Measurements from ENCODE around the gene SLC29A1.
A peak's percentile ranks its signal among the peaks of the same experiment; 100 is the strongest.

Gene SLC29A1

DNA sequence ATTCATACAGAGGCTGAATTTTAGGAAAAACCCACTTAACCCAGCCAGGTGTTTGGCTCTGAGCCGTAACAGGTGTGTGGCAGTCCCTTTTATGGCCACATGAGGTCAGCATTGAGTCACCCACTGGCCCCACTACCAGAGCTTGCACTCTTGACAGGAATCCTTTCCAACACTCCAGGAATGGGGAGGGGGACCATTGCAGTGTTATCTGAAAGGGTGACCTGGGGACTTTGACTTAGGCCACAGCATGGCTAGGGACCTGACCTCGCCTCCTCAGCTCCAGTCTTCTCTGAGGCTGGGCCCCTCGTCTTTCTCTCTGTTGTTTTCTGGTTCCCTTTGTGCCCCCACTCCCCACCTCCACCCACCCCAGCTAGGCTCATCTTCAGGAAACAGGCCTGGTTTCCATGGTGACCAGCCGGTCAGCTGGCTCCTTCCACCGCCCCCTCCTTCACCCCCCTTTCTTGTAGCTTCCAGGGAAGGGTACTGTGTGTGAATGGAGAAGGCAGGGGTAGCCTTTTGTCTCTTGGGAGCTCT, 44.8 kb downstream of the SLC29A1 start:
- peak; percentile 35 for DNase-seq (ENCODE audit: low read depth)

DNA sequence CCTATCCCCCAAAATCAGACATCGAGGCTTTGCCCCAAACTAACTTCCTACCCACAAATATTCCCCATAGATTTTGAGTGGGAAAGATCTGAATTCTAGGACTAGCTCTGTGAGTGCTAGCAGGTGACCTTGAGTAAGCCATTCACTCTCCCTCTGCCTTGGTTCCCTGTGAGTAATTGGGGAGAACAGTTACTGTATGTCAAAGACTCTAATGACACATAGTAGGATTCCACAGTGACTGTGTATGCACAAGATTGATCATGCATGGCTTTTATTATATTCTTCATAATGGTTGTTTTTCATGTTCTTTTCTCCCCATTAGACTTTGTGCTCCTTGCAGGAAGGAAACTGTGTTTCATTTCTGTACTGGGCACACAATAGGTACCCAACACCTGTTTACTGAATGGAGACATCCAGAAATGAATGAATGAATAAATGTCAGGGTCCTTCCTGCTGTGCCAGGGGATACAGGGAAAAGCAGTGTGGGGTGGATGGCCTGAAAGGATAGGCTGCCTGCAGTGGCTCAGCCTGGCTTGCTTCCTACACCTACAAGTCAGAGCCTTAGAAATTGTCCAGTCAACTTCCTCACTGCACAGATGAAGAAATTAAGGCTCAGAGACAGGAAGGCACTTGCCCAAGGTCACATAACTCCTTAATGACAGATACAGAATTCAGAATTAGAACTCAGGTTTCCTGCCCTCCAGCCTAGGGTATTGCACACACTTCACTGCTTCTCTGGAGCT, 46.0 kb downstream of the SLC29A1 start:
- DNase-seq (ENCODE audit: low read depth), result no peak

DNA sequence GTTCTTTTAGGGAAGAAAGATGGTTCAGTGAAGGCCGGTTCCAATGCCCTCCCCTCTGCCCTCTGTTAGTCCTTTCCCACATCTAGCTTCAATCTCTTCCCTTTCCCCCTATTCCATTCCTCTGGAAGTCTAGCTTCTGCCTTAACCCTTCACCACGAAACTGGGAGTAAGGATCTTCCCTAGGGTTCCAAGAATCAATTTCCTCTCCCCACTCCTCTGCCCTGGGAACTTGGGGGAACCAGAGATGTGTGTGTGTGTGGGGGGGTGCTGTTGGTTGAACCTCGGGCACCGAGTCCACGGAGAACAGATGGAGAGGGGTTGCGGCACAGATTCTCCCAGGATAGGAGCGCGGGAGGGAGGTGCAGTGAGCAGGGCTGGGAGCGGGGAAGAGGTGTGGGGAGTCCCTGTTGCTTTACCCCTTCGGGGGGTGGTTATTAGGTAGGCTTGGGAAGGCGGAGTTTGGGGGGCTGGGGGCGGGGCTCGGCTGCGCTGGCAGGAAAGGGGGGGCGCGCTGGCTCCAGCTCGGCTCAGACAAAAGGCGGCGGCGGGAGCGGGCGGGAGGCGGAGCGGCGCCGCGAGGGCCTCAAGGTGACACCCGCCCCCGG, 46.6 kb downstream of the SLC29A1 start, which contains the start of gene TMEM151B:
TMEM151B (plus strand) TSS at position 530 of the 605 bp plus-strand sequence. CDS start 293 bp downstream, outside the sequence.
- DNase-seq (ENCODE audit: low read depth), result no peak

DNA sequence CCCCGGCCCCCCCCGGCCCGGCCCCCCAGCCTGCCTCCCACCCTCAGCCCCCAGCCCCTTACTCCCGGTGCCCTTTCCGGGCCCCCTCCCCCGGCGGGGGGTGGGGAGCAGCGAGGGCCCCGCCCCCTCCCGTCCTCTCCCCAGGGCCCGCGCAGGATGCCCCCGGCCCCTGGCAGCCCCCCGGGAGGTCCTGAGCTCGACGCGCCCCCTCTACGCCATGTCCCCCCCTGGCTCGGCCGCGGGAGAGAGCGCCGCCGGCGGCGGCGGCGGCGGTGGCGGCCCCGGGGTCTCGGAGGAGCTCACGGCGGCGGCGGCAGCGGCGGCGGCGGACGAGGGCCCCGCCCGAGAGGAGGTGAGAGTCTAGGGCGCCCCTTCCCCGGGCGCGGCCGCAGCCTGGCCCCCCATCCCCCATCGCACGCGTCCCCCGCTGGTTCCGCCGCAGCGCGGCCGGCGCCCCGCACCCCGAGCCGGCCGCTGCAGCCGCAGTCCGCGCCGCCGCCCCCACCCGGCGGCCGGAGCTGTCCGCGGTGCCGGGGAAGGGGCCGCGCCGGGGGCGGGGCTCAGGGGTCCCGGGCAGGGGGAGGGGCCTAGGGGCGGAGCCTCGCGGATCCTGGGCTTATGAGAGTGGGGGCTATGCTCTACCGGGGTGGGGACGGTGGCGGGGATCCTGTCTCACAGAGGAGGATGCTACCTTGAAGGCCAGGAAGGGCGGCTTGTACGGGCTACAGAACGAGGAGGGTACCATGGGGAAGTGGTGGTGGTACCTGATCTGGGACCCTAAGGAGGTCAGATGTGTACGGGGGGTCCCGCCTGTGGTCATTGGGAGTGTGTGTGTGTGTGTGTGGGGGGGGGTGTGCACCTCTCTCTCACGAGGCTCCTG, 47.4 kb downstream of the SLC29A1 start:
- DNase-seq (ENCODE audit: low read depth), result no peak

DNA sequence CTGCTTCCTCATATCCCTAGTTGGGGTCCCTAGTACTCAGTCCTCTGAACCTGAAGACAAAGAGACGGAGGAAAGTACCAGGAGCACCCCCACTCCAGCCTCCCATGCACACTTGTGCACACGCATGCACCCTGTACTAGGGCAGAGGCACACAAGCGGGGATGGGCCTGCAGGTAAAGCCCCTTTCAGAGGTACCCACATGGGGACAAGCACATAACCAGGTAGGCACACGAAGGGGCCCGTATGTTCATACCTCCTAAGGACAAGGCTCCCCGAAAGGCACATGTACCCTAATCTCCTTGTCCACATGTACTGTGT, 48.0 kb downstream of the SLC29A1 start:
- no peak for DNase-seq (ENCODE audit: low read depth)

GRCh38 chr6:44271914-44272313, 48.5 kb downstream of the SLC29A1 start:
- no peak for DNase-seq (ENCODE audit: low read depth)

- no peak for DNase-seq (ENCODE audit: low read depth)
Measured at GRCh38 chr6:44272529-44272928, 49.1 kb downstream of the SLC29A1 start.

DNA sequence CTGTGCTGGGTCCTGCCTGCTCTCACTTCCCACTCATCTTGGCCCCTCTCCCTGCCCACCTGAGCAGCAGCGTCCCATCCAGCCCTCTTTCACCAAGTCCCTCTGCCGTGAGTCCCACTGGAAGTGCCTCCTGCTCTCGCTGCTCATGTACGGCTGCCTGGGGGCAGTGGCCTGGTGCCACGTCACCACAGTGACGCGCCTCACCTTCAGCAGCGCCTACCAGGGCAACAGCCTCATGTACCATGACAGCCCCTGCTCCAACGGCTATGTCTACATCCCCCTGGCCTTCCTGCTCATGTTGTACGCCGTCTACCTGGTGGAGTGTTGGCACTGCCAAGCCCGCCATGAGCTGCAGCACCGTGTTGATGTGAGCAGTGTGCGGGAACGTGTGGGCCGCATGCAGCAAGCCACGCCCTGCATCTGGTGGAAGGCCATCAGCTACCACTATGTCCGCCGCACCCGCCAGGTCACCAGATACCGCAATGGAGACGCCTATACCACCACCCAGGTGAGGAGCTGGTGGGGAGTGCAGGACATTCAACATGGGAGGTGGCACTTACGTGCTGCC, 49.7 kb downstream of the SLC29A1 start:
- no peak for DNase-seq (ENCODE audit: low read depth)

DNA sequence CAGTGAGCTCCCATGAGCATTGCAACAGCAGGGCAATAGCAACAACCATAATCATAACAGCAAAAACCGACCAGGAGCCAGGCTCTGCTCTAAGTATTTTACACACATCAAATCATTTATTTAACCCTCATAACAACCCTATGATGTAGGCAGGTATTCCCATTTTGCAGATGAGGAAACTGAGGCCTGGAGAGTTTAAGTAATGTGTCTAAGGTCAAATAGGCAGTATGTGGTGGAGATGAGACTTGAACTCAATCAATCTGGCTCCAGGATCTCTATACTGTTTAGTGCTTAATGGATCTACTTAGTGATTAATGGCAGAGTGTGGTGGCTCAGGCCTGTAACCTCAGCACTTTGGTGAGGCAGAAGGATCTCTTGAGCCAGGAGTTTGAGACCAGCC, 50.2 kb downstream of the SLC29A1 start:
- DNase-seq (ENCODE audit: low read depth), result no peak

- DNase-seq (ENCODE audit: low read depth), result no peak
Measured at GRCh38 chr6:44275271-44275748, 51.9 kb downstream of the SLC29A1 start.

- DNase-seq (ENCODE audit: low read depth), result no peak
Measured at GRCh38 chr6:44275749-44276648, 52.6 kb downstream of the SLC29A1 start.

GRCh38 chr6:44276667-44277640, 53.6 kb downstream of the SLC29A1 start:
- DNase-seq (ENCODE audit: low read depth), result no peak

- no peak for DNase-seq (ENCODE audit: low read depth)
Measured at GRCh38 chr6:44277763-44278162, 54.4 kb downstream of the SLC29A1 start.

GRCh38 chr6:44278315-44278714, 54.9 kb downstream of the SLC29A1 start:
- no peak for DNase-seq (ENCODE audit: low read depth)

DNA sequence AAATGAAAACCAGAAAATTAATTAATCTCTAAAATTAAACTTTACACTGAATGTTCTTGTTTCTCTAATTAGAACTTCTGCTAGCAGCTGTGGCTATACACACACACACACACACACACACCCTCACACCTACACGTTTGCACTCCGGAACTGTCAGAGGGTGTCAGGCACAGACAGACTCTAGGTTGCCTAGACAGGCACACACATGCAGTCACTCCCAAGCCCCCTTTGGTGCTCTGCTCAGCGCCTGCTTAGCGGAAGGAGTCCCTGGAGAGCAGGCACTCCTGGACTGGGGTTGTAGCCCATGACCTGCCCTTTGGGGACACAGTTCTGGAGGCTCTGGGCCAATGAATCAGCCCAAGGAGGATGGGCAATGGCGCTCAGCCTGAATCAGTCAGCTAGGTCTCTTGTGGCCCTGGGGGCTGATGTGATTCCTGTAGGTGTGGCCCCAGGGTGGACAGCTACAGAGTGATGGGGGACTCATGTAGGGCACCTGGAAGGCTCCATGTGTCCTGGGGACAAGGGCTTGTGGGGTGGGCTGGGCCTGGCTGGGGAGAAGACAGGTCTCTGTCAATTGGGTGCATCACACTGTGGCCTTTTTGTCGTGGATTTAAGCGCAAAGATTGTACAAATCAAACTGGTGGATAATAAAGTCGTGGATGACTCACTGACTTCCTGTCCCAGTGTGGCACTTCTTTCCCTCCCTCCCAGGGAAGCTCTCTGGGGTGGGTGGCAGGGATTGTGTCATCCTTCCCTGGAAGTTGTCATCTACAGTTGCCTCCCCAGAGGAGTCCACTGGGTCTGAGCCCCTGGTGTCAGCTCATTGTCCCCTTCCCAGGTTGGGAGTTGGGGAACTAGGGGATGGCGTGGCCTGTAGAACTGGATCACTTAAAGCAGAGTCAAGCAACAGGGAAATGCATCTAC, 55.6 kb downstream of the SLC29A1 start:
- no peak for DNase-seq (ENCODE audit: low read depth)

All from iris pigment epithelial cell (primary cell).